NCI-H345 treated with DMSO at 0.1 percent for 48 hours (cell line): ENCODE results near the gene ADAM23.
A peak's percentile ranks its signal among the peaks of the same experiment; 100 is the strongest.
"Not testable (repeated sequence)": the region's sequence is repeated elsewhere in the genome, so short reads cannot be mapped to it uniquely, and the experiment has no call there.

ENCODE experiments used
- DNase-seq: peaks from one replicate; lab custom pipeline; 2025; ENCODE audit not compliant: unreplicated experiment; lab: John Stamatoyannopoulos, UW

ADAM23 gene

GRCh38 chr2:206442833-206443734, at the start of gene ADAM23:
TSS of gene ADAM23 (plus strand) at chr2:206443532. CDS start at chr2:206443867, 335 bp downstream.
- peak; percentile 56 for DNase-seq

- DNase-seq: no peak
Measured at GRCh38 chr2:206396211-206396610, 47.1 kb upstream of the ADAM23 start.

GRCh38 chr2:206402956-206403569, 40.3 kb upstream of the ADAM23 start:
- not testable (repeated sequence) for DNase-seq

- no peak for DNase-seq
Measured at GRCh38 chr2:206408323-206409320, 34.7 kb upstream of the ADAM23 start.

GRCh38 chr2:206410714-206411113, 32.6 kb upstream of the ADAM23 start:
- DNase-seq: no peak

- no peak for DNase-seq
Measured at GRCh38 chr2:206415618-206416243, 27.6 kb upstream of the ADAM23 start.

GRCh38 chr2:206418968-206419367, 24.4 kb upstream of the ADAM23 start:
- no peak for DNase-seq

GRCh38 chr2:206420721-206421120, 22.6 kb upstream of the ADAM23 start:
- no peak for DNase-seq

GRCh38 chr2:206422493-206422892, 20.8 kb upstream of the ADAM23 start:
- DNase-seq: no peak

- DNase-seq: no peak
Measured at GRCh38 chr2:206423147-206423546, 20.2 kb upstream of the ADAM23 start.

- no peak for DNase-seq
Measured at GRCh38 chr2:206424134-206424533, 19.2 kb upstream of the ADAM23 start.

- no peak for DNase-seq
Measured at GRCh38 chr2:206428783-206429182, 14.5 kb upstream of the ADAM23 start.

- no peak for DNase-seq
Measured at GRCh38 chr2:206430452-206430851, 12.9 kb upstream of the ADAM23 start.

- DNase-seq: no peak
Measured at GRCh38 chr2:206431439-206431838, 11.9 kb upstream of the ADAM23 start.

GRCh38 chr2:206432193-206433082, 10.9 kb upstream of the ADAM23 start:
- no peak for DNase-seq

GRCh38 chr2:206433190-206433589, 10.1 kb upstream of the ADAM23 start:
- DNase-seq: no peak

- DNase-seq: no peak
Measured at GRCh38 chr2:206433686-206434085, 9.6 kb upstream of the ADAM23 start.

- no peak for DNase-seq
Measured at GRCh38 chr2:206435742-206436141, 7.6 kb upstream of the ADAM23 start.

GRCh38 chr2:206438196-206438724, 5.1 kb upstream of the ADAM23 start:
- DNase-seq: no peak
